Measurements from ENCODE around the gene C6.

GRCh38 chr5:41240985-41241384, 27.7 kb upstream of the C6 start:
- no peak for TF ChIP-seq CTCF (IDR thresholded peaks at IDR 0.05 in 8 of 11, conservative IDR thresholded peaks at IDR 0.05 in 3 of 11)
- TF ChIP-seq POLR2A (IDR thresholded peaks at IDR 0.05) = no peak
